ENCODE measurements around the gene ELF1.
"Not testable (repeated sequence)": the region's sequence is repeated elsewhere in the genome, so short reads cannot be mapped to it uniquely, and the experiment has no call there.

The ELF1 gene

GRCh38 chr13:41019011-41019487 lies at the start of gene ELF1:
TSS of gene ELF1 (minus strand) at chr13:41019316. CDS start at chr13:40982054, 37,262 bp downstream.
- peak; percentile 94 to 96 for DNase-seq

DNA sequence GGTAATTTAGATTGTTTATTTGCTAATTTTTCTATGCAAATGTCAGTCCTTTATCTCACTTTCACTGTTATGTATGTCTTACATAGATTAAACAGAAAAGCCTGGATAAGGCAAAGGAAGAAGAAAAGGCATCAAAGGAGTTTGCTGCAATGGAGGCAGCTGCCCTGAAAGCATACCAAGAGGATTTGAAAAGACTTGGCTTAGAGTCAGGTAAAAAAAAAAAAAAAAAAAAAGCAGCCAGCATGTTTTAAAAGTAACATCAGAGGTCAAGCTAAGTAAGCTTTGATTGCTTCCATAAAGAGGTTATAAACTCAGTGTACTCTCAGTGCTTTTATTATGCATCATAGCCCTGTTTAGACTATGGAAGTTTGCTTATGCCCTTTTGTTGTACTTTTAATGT lies 46.0 kb upstream of the ELF1 start:
- no peak for DNase-seq

DNA sequence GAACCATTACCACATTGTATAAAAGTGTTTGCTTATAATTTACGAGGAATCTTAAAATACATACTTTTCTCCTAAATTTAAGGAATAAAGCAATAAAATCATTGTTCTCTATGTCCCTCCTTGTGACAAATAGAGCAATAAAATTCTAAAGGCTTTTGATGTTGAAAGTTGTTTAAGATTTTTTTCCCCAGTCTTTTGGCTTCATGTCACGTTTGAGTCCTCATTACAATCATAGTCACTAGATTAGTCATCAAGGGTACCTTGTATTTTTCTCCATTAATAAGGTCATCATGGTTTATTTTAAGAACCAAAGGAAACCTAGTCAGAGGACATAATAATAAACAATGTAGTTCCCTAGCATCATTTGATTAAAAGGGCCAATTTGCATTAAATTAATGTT lies 45.4 kb upstream of the ELF1 start:
- DNase-seq = no peak

- peak; percentile 72 to 86 for DNase-seq
Measured at GRCh38 chr13:41061914-41062837, 43.1 kb upstream of the ELF1 start.

DNA sequence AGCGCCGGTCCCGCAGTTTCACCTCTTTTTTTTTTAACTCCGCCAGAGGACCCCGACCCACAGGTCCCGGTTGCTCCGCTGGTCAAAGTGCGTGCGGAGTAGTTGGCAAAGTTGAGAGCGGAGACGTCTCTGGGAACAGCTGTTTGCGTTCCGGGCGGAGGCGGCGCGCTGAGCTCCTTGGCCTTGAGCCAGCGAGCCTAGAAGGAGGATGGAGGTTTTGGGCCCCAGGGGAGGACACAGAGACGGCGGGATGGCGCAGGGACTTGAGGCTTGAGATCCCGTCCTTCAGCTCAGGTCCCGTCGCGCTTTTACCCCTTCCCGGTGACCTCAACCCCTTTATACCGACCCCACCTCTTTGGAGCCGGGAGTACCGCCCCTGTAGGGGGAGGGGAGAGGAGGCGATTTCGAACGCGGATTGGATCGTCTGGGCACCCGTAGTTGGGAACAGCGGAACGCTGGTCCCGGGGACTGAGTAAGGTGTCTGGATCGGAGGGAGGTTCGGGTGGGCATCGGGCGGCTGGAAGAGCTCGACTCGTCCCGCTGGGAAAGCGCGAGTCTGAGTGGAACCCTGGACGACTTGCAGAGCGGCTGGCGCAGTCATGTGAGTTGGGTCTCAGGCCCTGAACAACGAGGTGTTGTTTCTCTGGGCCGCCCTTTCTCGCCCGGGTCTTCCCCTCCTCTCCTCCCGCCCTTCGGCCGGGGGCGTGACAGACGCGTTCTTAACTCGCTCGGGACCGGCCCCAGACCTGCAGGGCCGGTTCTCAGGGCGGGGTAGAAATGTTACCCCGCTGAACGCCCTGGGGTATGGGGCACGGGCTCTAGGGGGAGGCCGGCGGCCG lies 42.2 kb upstream of the ELF1 start, which contains the start of gene WBP4:
Gene WBP4, plus strand, starts transcription at position 435 of the 839 bp plus-strand sequence. Its CDS starts 165 bp downstream, at position 600.
- peak; percentile 95 to 96 for DNase-seq

DNA sequence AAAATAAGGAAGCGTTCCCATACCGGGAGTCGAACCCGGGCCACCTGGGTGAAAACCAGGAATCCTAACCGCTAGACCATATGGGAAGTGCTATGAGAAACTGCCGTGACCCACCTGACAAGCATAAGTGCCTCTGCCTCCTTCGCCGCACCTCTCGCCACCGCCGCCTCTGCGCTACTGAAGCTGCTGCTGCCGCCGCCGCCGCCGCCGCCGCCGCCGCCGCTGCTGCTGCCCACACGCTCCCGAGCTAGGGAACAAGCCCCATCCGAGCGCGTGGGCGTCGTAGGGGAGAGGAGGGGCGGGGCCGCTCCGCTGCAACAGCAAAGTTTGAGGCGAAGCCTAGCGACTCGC lies 41.6 kb upstream of the ELF1 start:
- DNase-seq = peak; percentile 79 to 84

DNA sequence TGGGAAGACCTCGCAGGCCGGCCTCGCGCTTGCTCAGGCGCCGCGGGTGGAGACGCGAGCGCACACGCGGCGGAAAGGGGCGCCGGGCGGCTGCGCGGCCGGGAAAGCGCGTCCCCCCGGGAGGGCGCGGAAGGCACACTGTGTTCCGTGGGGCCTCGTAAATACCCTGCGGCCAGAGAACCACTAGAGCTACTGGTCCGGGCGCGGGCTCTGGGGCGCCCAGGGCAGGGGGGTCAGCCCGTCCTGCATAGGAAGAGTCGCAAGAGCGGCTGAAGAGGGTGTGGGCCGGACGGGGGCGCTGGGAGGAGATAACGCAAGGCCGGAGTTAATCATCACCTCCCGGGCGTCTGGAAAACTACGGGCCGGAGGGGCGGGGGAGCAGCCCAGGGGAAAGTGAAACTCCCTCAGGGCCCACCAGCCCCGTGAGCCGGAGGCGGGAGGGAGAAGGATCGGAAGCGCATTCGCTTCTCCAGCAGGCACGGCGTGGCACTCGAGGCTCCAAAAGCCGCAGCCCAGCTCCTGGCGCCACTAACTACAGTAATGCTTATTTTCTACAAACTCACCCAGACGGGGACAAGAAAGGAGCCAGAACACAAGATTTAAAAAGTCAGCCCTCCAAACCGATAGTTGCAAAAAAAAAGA lies 41.1 kb upstream of the ELF1 start:
- peak; percentile 88 to 91 for DNase-seq

GRCh38 chr13:41059456-41060081 lies 40.5 kb upstream of the ELF1 start:
- peak; percentile 38 to 68 for DNase-seq

GRCh38 chr13:41058295-41059070 lies 39.4 kb upstream of the ELF1 start:
- DNase-seq = no peak

GRCh38 chr13:41056826-41057711 lies 38.0 kb upstream of the ELF1 start:
- DNase-seq = no peak

DNA sequence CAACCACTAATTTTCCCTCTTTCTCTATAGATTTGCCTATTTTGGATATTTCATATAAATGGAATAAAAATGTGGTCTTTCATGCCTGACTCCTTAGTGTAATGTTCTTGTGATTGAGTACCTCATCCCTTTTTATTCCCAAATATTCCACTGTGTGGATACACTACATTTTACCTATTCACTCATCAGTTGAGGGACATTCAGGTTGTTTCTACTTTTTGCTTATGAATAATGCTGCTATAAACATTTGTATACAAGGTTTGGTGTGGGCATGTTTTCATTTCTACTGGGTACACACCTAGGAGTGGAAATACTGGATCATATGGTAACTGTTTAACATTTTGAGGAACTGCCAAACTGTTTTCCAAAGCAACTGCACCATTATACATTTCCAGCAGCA lies 37.1 kb upstream of the ELF1 start:
- peak in 1 of 2 experiments; percentile 24 for DNase-seq

GRCh38 chr13:41054919-41055619 lies 36.0 kb upstream of the ELF1 start:
- DNase-seq = peak; percentile 26 to 36

DNA sequence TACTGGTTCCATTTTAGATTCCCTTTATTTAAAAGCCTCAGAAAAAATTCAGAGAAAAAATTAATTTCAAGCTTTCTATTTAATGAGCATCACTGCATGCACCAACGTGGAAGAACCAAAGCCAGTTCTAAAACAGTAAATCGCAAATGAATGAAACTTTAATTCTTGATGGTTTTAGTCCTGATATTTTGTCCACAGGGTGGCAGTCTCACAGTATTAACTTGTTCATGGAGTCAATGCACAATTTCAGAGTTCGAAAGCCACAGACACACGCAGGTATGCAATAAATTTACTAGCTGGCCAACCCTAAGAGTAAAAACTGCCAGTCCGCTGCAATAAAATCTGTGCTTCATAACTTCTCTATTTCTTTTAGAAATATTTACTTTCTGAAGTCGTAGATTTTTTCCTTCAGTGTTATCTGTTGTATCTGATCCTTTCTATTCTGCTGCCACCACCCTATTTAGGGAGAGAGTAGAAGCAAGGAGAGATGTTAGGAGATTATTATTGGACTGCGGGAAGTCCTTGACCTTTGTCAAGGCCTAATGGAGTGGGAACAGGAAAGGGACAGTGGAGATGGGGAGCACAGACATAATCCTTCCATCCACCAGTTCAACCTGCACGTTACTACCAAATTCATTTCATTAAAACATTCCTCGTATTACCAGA lies 35.2 kb upstream of the ELF1 start:
- DNase-seq = peak; percentile 62 to 73

- peak; percentile 64 to 74 for DNase-seq
Measured at GRCh38 chr13:41053384-41053826, 34.3 kb upstream of the ELF1 start.

DNA sequence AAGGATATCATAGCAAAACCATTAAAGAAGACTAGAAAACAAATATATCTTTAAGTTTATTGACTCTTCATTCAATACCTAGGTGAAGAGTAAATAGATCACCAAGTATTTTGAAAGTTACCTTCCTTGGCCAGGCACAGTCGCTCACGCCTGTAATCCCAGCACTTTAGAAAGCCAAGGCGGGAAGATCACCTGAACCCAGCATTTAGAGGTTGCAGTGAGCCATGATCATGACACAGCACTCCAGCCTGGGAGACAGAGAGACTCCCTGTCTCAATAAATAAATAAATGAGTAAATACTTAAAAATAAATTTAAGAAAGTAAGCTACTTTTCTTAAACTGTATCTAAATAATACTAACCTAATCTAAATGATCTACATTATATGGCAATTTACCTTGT lies 33.3 kb upstream of the ELF1 start:
- DNase-seq = no peak

DNA sequence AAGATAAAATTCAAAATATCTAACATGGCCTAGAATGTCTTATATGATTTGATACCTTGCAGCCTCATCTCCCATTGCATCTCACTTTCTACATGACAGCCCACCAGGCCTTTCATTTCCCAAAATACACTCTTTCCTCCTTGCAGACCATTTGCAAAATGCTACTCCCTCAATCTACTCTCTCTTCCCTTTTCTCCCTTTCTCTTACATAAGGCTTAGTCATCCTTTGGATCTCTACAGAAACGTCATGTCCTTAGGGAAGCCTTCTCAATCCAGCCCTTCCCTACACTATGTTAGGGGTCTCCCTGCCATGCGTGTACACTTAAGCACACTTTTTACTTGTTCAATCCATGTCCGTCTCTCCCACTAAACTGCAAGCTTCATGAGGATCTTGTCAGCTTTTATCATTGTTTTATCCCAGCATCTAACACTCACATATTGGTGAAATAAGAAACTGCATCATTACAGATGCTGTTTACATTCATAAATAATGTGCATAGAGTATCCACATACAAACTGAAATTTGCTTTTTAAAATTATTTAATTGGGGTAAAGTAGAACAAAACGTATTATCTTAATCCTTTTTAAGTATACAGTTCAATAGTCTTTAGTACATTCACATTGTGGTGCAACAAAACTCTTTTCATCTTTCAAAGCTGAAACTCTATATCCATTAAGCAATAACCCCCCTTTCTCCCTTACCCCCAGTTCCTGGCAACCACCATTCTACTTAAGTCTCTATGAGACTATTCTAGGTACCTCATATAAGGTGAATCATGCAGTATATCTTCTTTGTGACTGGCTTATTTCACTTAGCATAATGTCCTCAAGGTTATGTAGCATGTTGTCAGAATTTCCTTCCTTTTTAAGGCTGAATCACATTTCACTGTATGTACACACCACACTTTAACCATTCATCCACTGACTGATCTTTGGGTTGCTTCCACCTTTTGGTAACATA lies 30.6 kb upstream of the ELF1 start:
- DNase-seq = peak; percentile 60 to 67

GRCh38 chr13:41048640-41049039 lies 29.5 kb upstream of the ELF1 start:
- DNase-seq = no peak

GRCh38 chr13:41042419-41042818 lies 23.3 kb upstream of the ELF1 start:
- DNase-seq = not testable (repeated sequence)

Data from AML-193 (cell line).